Nephron progenitor cell (in vitro differentiated cells): ENCODE data around the gene LBHD2.

ENCODE experiments used
- DNase-seq: peaks from one replicate; pipeline ENCODE4 v3.0.0; 2021
- H3K27ac Mint-ChIP-seq: 2 replicates; pipeline ENCODE4 v1.8.0; 2021; ENCODE audit warnings: mild to moderate bottlenecking, moderate library complexity, mixed read lengths
- H3K27me3 Mint-ChIP-seq: 2 replicates; pipeline ENCODE4 v1.8.0; 2021; ENCODE audit warnings: mild to moderate bottlenecking, low read depth, mixed read lengths; ENCODE audit not compliant: poor library complexity
- H3K36me3 Mint-ChIP-seq: 2 replicates; pipeline ENCODE4 v1.8.0; 2021; ENCODE audit warnings: low read depth, mixed read lengths
- H3K4me1 Mint-ChIP-seq: 2 replicates; pipeline ENCODE4 v1.8.0; 2021; ENCODE audit warnings: mixed read lengths
- H3K4me3 Mint-ChIP-seq: 2 replicates; pipeline ENCODE4 v1.8.0; 2021; ENCODE audit warnings: mild to moderate bottlenecking, moderate library complexity, mixed read lengths
- H3K9me3 Mint-ChIP-seq: 2 replicates; pipeline ENCODE4 v1.8.0; 2021; ENCODE audit warnings: mild to moderate bottlenecking, moderate library complexity, mixed read lengths
- CTCF ChIP-seq: fragments of 200-600 bp; sonication (generic); IDR thresholded peaks from 2 replicates; pipeline ENCODE4 v1.5.0; 2021; ENCODE audit warnings: antibody characterized with exemption

Gene LBHD2

DNA sequence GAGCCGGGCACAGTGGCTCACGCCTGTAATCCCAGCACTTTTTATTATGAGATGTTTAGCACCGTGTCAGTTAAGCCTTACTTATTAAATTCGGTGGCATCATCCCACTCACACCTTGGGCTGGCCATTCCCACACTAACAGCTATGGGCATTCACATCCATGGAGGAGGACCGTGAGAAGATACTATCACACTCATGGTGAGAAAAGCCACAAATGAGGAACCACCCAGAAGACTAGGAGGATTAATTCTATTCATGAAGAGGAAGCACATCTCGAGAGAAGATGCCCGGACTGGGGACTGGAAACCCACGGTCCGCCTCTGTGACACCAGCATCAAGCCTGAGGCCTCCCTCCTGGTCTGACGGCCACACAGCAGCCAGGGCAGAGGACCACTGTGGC lies 31.6 kb upstream of the LBHD2 start:
- no peak for TF ChIP-seq CTCF
- Mint-ChIP-seq H3K27ac (no peak overlapping the region), H3K4me3 (no peak overlapping the region), H3K36me3 (peaks cover 13% of the 10 kb centered on the region), H3K4me1 (peaks cover 30% of the 10 kb centered on the region), H3K27me3 (no peaks in the 10 kb centered on the region), H3K9me3 (no peaks in the 10 kb centered on the region)
- no peak for DNase-seq

DNA sequence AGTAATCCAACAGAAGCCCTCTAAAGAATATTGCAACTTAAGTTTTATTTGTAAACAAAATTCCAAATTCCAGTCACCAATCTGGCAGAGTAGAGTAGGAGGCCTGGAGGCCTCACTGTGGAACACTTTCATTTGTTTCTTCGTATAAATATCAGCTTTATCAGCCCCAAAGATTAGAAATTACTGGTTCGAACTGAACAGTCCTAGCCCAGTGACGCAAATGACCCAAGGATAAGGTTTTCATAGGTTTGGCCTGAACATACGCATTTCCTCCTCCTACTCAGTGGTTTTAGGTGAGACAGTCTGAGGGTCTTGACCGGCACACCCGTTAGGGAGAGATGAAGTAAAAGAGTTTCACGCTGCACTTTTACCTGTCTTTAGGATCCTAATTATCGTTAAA lies 28.3 kb upstream of the LBHD2 start:
- TF ChIP-seq CTCF, result no peak
- H3K27me3 Mint-ChIP-seq, result no peaks in the 10 kb centered on the region
- peaks cover 42% of the 10 kb centered on the region for H3K4me1 Mint-ChIP-seq

GRCh38 chr14:103056322-103057027 lies 27.5 kb upstream of the LBHD2 start:
- no peak for TF ChIP-seq CTCF
- Mint-ChIP-seq H3K27ac (peak overlapping the region; percentile 95), H3K9me3 (no peaks in the 10 kb centered on the region), H3K36me3 (peaks cover 5% of the 10 kb centered on the region), H3K4me1 (peaks cover 42% of the 10 kb centered on the region), H3K27me3 (no peaks in the 10 kb centered on the region), H3K4me3 (peak overlapping the region; percentile 93)
- DNase-seq, result peak; percentile 77

More for the DNA sequence above, 28.3 kb upstream of the LBHD2 start:
- Mint-ChIP-seq H3K4me3 (peak overlapping the region; percentile 93), H3K9me3 (no peaks in the 10 kb centered on the region), H3K36me3 (peaks cover 5% of the 10 kb centered on the region), H3K27ac (peak overlapping the region; percentile 24)
- DNase-seq, result no peak

- no peak for TF ChIP-seq CTCF
- no peaks in the 10 kb centered on the region for H3K27me3 Mint-ChIP-seq
- no peak for DNase-seq
- H3K36me3 Mint-ChIP-seq, result peaks cover 5% of the 10 kb centered on the region
- H3K4me1 Mint-ChIP-seq, result peaks cover 42% of the 10 kb centered on the region
- no peaks in the 10 kb centered on the region for H3K9me3 Mint-ChIP-seq
- peak overlapping the region; percentile 93 for H3K4me3 Mint-ChIP-seq
- H3K27ac Mint-ChIP-seq, result no peak overlapping the region
Observed at GRCh38 chr14:103057028-103057371, 27.0 kb upstream of the LBHD2 start.

GRCh38 chr14:103057372-103058163 lies 26.4 kb upstream of the LBHD2 start, which contains the start of gene CDC42BPB:
CDC42BPB (minus strand) TSS chr14:103057549; CDS start chr14:103057173, 376 bp downstream.
- peak within 1 kb of the TSS; percentile 93 for H3K4me3 Mint-ChIP-seq

More at GRCh38 chr14:103057372-103058163, 26.4 kb upstream of the LBHD2 start, which contains the start of gene CDC42BPB:
- H3K4me1 Mint-ChIP-seq, result peaks cover 42% of the 10 kb centered on the region
- H3K27me3 Mint-ChIP-seq, result no peaks in the 10 kb centered on the region
- peak; percentile 90 for DNase-seq
- H3K9me3 Mint-ChIP-seq, result no peaks in the 10 kb centered on the region
- no peak for TF ChIP-seq CTCF
- H3K36me3 Mint-ChIP-seq, result peaks cover 5% of the 10 kb centered on the region
- peak within 1 kb of the TSS; percentile 95 for H3K27ac Mint-ChIP-seq
